GM19324 (cell line): ENCODE data around the gene PCDHGC5.

Source experiments
- ATAC-seq: cut with Tn5 transposase; IDR thresholded peaks from one replicate; pipeline ENCODE4 v1.9.1; 2021; ENCODE audit warnings: mild to moderate bottlenecking, moderate library complexity; ENCODE audit not compliant: unreplicated experiment, low FRiP score

Gene PCDHGC5

DNA sequence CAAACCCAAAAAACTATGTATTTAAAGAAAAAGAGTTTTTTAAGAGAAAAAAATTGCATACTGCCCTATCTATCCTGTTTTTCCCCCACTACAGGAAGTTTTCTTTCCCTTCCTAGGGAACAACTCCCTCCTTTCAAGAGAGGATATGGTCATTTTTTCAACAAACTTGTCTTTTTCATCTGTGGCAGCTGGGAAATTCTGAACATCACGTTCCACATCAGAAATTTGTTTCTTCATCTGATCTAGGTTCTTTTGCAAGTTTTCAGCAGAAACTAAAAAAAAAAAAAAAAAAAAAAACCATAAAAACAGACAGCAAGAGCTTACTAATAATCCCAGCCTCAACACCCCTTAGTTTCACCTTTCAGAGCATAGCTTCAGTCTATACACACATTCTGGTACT lies 38.5 kb downstream of the PCDHGC5 start:
- no peak for ATAC-seq

DNA sequence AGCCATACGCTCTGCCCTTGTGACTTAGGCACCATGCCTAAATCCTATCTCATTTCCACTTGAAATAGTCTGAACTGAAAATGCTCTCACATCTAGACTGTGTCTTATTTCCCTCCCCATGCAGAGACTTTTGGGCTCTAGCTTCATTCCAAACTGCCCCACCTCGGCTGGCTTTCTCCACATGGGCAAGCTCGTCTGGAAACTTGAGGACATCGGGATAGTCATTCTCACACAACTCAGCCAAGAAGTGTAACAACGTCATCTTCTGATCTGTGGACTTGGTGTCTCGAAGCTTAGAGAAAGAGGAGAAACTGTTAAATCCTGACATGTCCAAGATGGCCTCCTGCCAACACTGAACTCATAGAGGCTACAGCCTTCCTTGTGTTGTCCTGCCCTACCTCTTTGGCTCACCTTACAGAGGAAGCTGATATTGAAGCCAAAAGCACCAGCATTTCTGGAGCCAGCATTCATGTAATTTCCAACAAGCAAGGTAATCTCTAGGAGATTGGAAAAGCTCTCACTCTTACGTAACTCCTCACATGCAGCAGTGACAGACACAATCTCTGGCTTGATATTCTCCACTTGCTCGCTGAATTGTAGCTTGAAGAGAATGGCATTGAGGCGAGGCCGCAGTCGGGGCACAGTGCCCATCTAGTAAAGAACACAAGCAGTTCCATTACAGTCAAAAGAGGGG lies 39.6 kb downstream of the PCDHGC5 start:
- no peak for ATAC-seq

DNA sequence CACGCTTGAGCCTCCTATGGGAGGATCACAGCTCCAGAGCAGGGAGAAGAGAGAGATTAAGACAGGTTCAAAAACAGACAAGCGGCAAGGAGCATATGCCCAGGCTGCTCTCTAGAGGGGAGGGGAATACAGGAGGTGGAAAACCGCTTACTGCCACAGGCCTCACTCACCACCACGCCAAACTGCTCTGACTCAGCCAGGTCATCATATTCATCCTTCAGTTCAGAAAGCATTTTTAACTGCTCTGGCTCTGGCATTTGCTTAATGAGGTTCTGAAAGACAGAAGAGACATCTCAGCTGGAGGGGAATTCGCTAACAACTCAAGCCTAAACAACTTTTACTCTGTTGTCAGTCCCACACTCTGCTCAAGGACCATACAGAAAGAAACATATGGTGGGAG lies 40.1 kb downstream of the PCDHGC5 start:
- no peak for ATAC-seq

DNA sequence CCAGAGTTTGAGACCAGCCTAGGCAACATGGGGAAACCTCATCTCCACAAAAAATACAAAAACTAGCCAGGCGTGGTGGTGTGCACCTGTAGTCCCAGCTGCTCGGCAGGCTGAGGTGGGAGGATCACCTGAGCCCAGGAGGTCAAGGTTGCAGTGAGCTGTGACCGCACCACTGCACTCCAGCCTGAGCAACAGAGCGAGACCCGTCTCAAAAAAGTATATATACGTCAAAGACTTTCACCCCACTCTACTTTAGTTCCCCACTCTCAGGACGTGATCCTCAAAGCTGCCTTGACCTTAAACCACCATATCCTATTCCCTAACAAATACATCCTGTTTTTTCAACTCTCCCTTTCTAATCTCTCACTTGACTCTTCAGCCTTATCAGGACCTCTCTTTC lies 41.0 kb downstream of the PCDHGC5 start:
- no peak for ATAC-seq

DNA sequence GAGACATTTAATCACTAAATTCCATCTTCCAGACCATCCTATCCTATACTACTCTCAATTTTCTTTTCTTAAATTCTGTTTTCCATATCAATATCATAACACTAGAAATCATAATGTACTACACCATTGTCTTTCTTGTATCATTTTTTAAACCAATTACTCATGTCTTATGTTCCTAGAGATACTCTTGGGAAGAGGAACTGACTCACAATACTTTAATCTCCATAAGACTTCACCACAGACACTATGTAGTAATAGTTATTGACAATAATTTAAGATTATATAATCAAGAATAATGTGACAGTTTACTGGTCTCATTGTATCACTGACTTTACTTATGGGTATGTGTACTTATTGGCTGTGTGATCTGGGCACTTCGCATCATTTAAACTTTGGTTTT lies 43.8 kb downstream of the PCDHGC5 start:
- ATAC-seq: no peak

DNA sequence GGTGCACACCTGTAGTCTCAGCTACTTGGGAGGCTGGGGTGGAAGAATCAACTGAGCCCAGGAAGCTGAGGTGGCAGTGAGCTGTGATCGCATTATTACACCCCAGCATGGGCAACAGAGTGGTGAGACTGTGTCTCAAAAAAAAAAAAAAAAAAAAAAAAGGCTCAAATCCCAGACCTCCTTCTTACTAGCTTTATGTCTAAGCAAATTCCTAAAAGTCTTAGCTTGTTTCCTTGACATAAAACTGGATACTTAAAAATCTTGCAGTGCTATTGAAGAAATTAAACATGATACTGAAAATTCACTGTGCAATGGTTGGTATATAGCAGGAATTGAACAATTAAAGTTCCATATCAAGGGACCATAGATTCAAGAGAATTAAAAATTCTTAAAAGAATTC lies 45.0 kb downstream of the PCDHGC5 start:
- ATAC-seq: no peak

DNA sequence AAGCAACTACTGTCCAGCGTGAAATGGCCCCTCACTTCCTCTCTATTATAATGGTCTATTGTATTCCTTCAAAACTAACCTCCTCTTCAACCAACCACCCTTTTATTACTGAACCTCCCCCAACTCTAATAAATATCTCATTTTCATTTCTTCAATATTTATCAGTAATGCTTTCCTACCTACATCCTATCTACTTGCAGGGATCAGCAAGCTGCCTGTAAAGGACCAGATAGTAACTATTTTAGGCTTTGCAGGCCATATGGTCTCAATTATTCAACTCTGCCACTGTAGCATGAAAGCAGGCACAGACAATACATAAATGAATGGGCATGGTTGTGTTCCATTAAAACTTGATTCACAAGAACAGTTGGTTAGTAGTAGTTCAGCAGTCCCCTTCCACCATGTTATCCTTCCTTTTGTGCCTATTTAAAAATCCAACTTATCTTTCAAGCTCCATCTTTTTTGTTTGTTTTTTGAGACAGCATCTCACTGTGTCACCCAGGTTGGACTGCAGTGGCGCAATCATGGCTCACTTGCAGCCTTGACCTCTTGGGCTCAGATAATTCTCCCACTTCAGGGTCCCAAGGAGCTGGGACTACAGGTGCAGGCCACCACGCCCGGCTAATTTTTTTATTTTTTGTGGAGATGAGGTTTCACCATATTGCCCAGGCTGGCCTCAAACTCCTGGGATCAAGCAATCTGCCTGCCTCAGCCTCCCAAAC lies 45.8 kb downstream of the PCDHGC5 start:
- ATAC-seq: no peak
